GM23248 (cell line): ENCODE measurements around the gene TMEM51. TPM values are rescaled to one million over a fixed set of nuclear protein-coding genes. Genes with fewer than 3 reads are reported as not detected.

Source experiments
- DNase-seq: peaks from one replicate; pipeline ENCODE4 v3.0.0-alpha.2; 2015
- H2AFZ ChIP-seq: fragments of 200-600 bp; sonication (generic); 2 replicates; pipeline ENCODE4 v1.6.1; 2016; ENCODE audit warnings: antibody characterized with exemption
- H3F3A ChIP-seq: fragments of 200-600 bp; sonication (generic); 2 replicates; pipeline ENCODE4 v1.6.1; 2016; ENCODE audit warnings: mild to moderate bottlenecking, antibody characterized with exemption, mixed run types; ENCODE audit not compliant: insufficient read depth
- H3K27ac ChIP-seq: fragments of 200-600 bp; sonication (generic); 2 replicates; pipeline ENCODE4 v1.5.1; 2016; ENCODE audit warnings: mild to moderate bottlenecking
- H3K27me3 ChIP-seq: fragments of 200-600 bp; sonication (generic); replicated peaks from 2 replicates; pipeline ENCODE4 v1.6.1; 2016; ENCODE audit warnings: mild to moderate bottlenecking; ENCODE audit not compliant: insufficient read depth
- H3K36me3 ChIP-seq: fragments of 200-600 bp; sonication (generic); 2 replicates; pipeline ENCODE4 v1.6.1; 2016; ENCODE audit warnings: low read depth, mild to moderate bottlenecking
- H3K4me1 ChIP-seq: fragments of 200-600 bp; sonication (generic); 2 replicates; pipeline ENCODE4 v1.6.1; 2016; ENCODE audit warnings: mild to moderate bottlenecking; ENCODE audit not compliant: insufficient read depth
- H3K4me2 ChIP-seq: fragments of 200-600 bp; sonication (generic); one replicate; pipeline ENCODE4 v1.6.1; 2016; ENCODE audit warnings: mild to moderate bottlenecking; ENCODE audit not compliant: unreplicated experiment
- H3K4me3 ChIP-seq: fragments of 200-600 bp; sonication (generic); 2 replicates; pipeline ENCODE4 v1.5.1; 2016; ENCODE audit warnings: mild to moderate bottlenecking
- H3K79me2 ChIP-seq: fragments of 200-600 bp; sonication (generic); 2 replicates; pipeline ENCODE4 v1.6.1; 2016; ENCODE audit warnings: mild to moderate bottlenecking; ENCODE audit not compliant: insufficient read depth
- H3K9ac ChIP-seq: fragments of 200-600 bp; sonication (generic); 2 replicates; pipeline ENCODE4 v1.6.1; 2016; ENCODE audit warnings: mild to moderate bottlenecking
- H3K9me2 ChIP-seq: fragments of 200-600 bp; sonication (generic); 2 replicates; pipeline ENCODE4 v1.6.1; 2016; ENCODE audit warnings: mixed run types, mild to moderate bottlenecking, moderate library complexity; ENCODE audit not compliant: insufficient read depth
- H3K9me3 ChIP-seq: fragments of 200-600 bp; sonication (generic); one replicate; pipeline ENCODE4 v1.6.1; 2017; ENCODE audit warnings: low read depth
- H4K20me1 ChIP-seq: fragments of 200-600 bp; sonication (generic); 2 replicates; pipeline ENCODE4 v1.6.0; 2016; ENCODE audit not compliant: insufficient read depth
- EZH2 ChIP-seq: fragments of 200-600 bp; sonication (generic); IDR thresholded peaks from 2 replicates; pipeline ENCODE4 v1.6.1; 2018; ENCODE audit warnings: antibody characterized with exemption, mild to moderate bottlenecking; ENCODE audit not compliant: insufficient read depth, poor library complexity, severe bottlenecking
- EZH2phosphoT487 ChIP-seq: fragments of 200-600 bp; sonication (generic); IDR thresholded peaks from 2 replicates; pipeline ENCODE4 v1.6.1; 2018; ENCODE audit warnings: antibody characterized with exemption, moderate library complexity, mild to moderate bottlenecking, low read depth; ENCODE audit not compliant: insufficient read depth
- WGBS, 2 experiments: methylation state at CpG; one replicate each; pipeline ENCODE4 v1.1.6; 2015 to 2017; ENCODE audit warnings: low lambda C conversion rate in 2 of 2, low coverage in 1 of 2; ENCODE audit errors: missing lambda C conversion rate in 2 of 2; 5-methylcytosine and 5-hydroxymethylcytosine counted together
- in situ Hi-C: fragments of 300-500 bp; cut with MboI; formaldehyde crosslinking; loops from 2 replicates; pipeline ENCODE4 v1.15.0; 2020
- polyA plus RNA-seq: library from polyadenylated mRNA; unstranded; fragments of >200 nt; fragmentation: Nextera tagmentation; extraction: Ambion mirVana; gene quantifications from 2 replicates; pipeline ENCODE4 v1.2.1, GENCODE V29; 2016
- total RNA-seq: library from RNA; depleted of rRNA; stranded (reverse); fragments of >200 nt; shearing (Covaris generic); gene quantifications from 2 replicates; pipeline ENCODE4 v1.2.3, GENCODE V29; 2014

Gene TMEM51
- total and polyA plus RNA-seq, 2 experiments from 2014 or later = 0.54 to 0.55 TPM

GRCh38 chr1:15214527-15214926 lies 61.0 kb downstream of the TMEM51 start:
- Histone ChIP-seq H3K9ac (no peak overlapping the region), H2AFZ (peak overlapping the region; percentile 53; the same call in 1 of the 2 replicates), H3K4me3 (no peak overlapping the region), H3K27ac (no peak overlapping the region), H3K9me2 (no peaks in the 10 kb centered on the region), H3F3A (no peaks in the 10 kb centered on the region), H3K27me3 (0 out of 2 replicates have a peak, but pooled peaks cover 5% of the 10 kb centered on the region), H3K36me3 (no peaks in the 10 kb centered on the region), H3K4me1 (no peaks in the 10 kb centered on the region), H4K20me1 (no peaks in the 10 kb centered on the region), H3K79me2 (no peaks in the 10 kb centered on the region), H3K4me2 (no peak overlapping the region), H3K9me3 (no peaks in the 10 kb centered on the region)
- TF ChIP-seq EZH2 (no peak), EZH2phosphoT487 (no peak)
- WGBS, 2 experiments = 15 to 18% methylated on average over 19 of the region's 19 CpGs
- peak; percentile 44 for DNase-seq
- in situ Hi-C loops = no loop called here

- H3K9ac ChIP-seq = no peak overlapping the region
- in situ Hi-C loops = no loop called here
- H3K4me1 ChIP-seq = no peaks in the 10 kb centered on the region
- H3K27ac ChIP-seq = no peak overlapping the region
- no peak overlapping the region; the same call in 1 of the 2 replicates for H2AFZ ChIP-seq
- no peaks in the 10 kb centered on the region for H3K79me2 ChIP-seq
- no peaks in the 10 kb centered on the region for H3F3A ChIP-seq
- DNase-seq = no peak
- H3K36me3 ChIP-seq = no peaks in the 10 kb centered on the region
- H3K9me3 ChIP-seq = no peaks in the 10 kb centered on the region
- no peak overlapping the region for H3K4me3 ChIP-seq
- TF ChIP-seq EZH2 (no peak), EZH2phosphoT487 (no peak)
- no peaks in the 10 kb centered on the region for H4K20me1 ChIP-seq
- no peaks in the 10 kb centered on the region for H3K9me2 ChIP-seq
- H3K27me3 ChIP-seq = 0 out of 2 replicates have a peak, but pooled peaks cover 5% of the 10 kb centered on the region
- WGBS, 2 experiments = 88 to 93% methylated on average over 23 of the region's 23 CpGs
- H3K4me2 ChIP-seq = no peak overlapping the region
Observed at GRCh38 chr1:15215116-15215515, 61.6 kb downstream of the TMEM51 start.

- no peaks in the 10 kb centered on the region for H3K9me3 ChIP-seq
- no peak for DNase-seq
- no peak for TF ChIP-seq EZH2
- TF ChIP-seq EZH2phosphoT487 = no peak
- in situ Hi-C loops = no loop called here
- no peak overlapping the region for H3K27ac ChIP-seq
- H3K9ac ChIP-seq = no peak overlapping the region
- no peaks in the 10 kb centered on the region for H3F3A ChIP-seq
- H2AFZ ChIP-seq = no peak overlapping the region
- H3K27me3 ChIP-seq = 0 out of 2 replicates have a peak, but pooled peaks cover 5% of the 10 kb centered on the region
- no peak overlapping the region for H3K4me2 ChIP-seq
- 60 to 73% methylated on average over 1 of the region's 1 CpG for WGBS, 2 experiments
- H3K9me2 ChIP-seq = no peaks in the 10 kb centered on the region
- H3K4me3 ChIP-seq = no peak overlapping the region
- no peaks in the 10 kb centered on the region for H3K4me1 ChIP-seq
- no peaks in the 10 kb centered on the region for H4K20me1 ChIP-seq
- H3K79me2 ChIP-seq = no peaks in the 10 kb centered on the region
- no peaks in the 10 kb centered on the region for H3K36me3 ChIP-seq
Observed at GRCh38 chr1:15217654-15218053, 64.1 kb downstream of the TMEM51 start.

- H3K36me3 ChIP-seq = no peaks in the 10 kb centered on the region
- H3K27ac ChIP-seq = no peak overlapping the region
- H3K9me3 ChIP-seq = no peaks in the 10 kb centered on the region
- TF ChIP-seq EZH2phosphoT487 (no peak), EZH2 (no peak)
- H3K79me2 ChIP-seq = no peaks in the 10 kb centered on the region
- H3K9me2 ChIP-seq = no peaks in the 10 kb centered on the region
- H3F3A ChIP-seq = no peaks in the 10 kb centered on the region
- DNase-seq = no peak
- no peak overlapping the region for H3K9ac ChIP-seq
- H4K20me1 ChIP-seq = no peaks in the 10 kb centered on the region
- in situ Hi-C loops = no loop called here
- no peak overlapping the region for H3K4me3 ChIP-seq
- no peaks in the 10 kb centered on the region for H3K27me3 ChIP-seq
- 83 to 88% methylated on average over 6 of the region's 6 CpGs for WGBS, 2 experiments
- no peak overlapping the region for H3K4me2 ChIP-seq
- no peak overlapping the region for H2AFZ ChIP-seq
- H3K4me1 ChIP-seq = no peaks in the 10 kb centered on the region
Observed at GRCh38 chr1:15218287-15219279, 65.0 kb downstream of the TMEM51 start.
